Naive thymus-derived CD8-positive, alpha-beta T cell (primary cell): Measurements from ENCODE around the gene WBP11. TPM values are rescaled to one million over a fixed set of nuclear protein-coding genes. Genes with fewer than 3 reads are reported as not detected.

Experiments
- ATAC-seq, 2 donors: fragments of 150-1000 bp; cut with Tn5 transposase in 1 of 2; sonication (Bioruptor Pico), chemical (Tn5 transposase) in 1 of 2; 1 replicate in 1 of 2; 2 replicates in 1 of 2; pipeline ENCODE4 v1.10.0; 2021; ENCODE audit warnings: mild to moderate bottlenecking in 2 of 2, moderate library complexity in 2 of 2
- POLR2A ChIA-PET: fragments of 350-600 bp; sonication (Branson Sonifier 250); formaldehyde crosslinking; loops from one replicate; lab custom pipeline; 2021; ENCODE audit warnings: antibody characterized with exemption; lab: Charles Lee
- DNase-seq, 10 donors: peaks; one replicate each; pipeline versions ENCODE4 v3.0.0 to v3.0.0-alpha.2; 2020 to 2022
- H3K27ac Mint-ChIP-seq, 10 donors: one replicate each; pipeline ENCODE4 v1.8.0; 2020 to 2022; ENCODE audit warnings: mild to moderate bottlenecking in 10 of 10, mixed read lengths in 10 of 10, moderate library complexity in 4 of 10, inconsistent platforms in 1 of 10
- H3K27me3 Mint-ChIP-seq, 5 donors: one replicate each; pipeline ENCODE4 v1.8.0; 2021 to 2022; ENCODE audit warnings: mixed read lengths in 5 of 5
- H3K36me3 Mint-ChIP-seq, 3 donors: one replicate each; pipeline ENCODE4 v1.8.0; 2020 to 2022; ENCODE audit warnings: mixed read lengths in 3 of 3, mild to moderate bottlenecking in 2 of 3, inconsistent platforms in 1 of 3
- H3K4me1 Mint-ChIP-seq, 4 donors: one replicate each; pipeline ENCODE4 v1.8.0; 2021 to 2022; ENCODE audit warnings: mixed read lengths in 4 of 4
- H3K4me3 Mint-ChIP-seq, 10 donors: one replicate each; pipeline ENCODE4 v1.8.0; 2020 to 2022; ENCODE audit warnings: mild to moderate bottlenecking in 10 of 10, mixed read lengths in 10 of 10, moderate library complexity in 6 of 10, inconsistent platforms in 1 of 10
- H3K9me3 Mint-ChIP-seq, 9 donors: one replicate each; pipeline ENCODE4 v1.8.0; 2020 to 2022; ENCODE audit warnings: mixed read lengths in 9 of 9, mild to moderate bottlenecking in 3 of 9, inconsistent platforms in 1 of 9, moderate library complexity in 1 of 9
- polyA plus RNA-seq, 3 donors: library from polyadenylated mRNA; unstranded; fragments of 300-500 nt; fragmentation: Illumina TruSeq; gene quantifications; one replicate each; pipeline ENCODE4 v1.2.3, GENCODE V29; 2021
- total RNA-seq, 8 experiments: library from RNA in 2 of 8; stranded (reverse) in 2 of 8; gene quantifications; one replicate each; pipeline ENCODE4 v1.2.3 and lab custom pipeline; 2021 to 2026

WBP11 gene
- total and polyA plus RNA-seq, 5 experiments from 2014 or later: 59.5 to 106 (median 66.5) TPM

DNA sequence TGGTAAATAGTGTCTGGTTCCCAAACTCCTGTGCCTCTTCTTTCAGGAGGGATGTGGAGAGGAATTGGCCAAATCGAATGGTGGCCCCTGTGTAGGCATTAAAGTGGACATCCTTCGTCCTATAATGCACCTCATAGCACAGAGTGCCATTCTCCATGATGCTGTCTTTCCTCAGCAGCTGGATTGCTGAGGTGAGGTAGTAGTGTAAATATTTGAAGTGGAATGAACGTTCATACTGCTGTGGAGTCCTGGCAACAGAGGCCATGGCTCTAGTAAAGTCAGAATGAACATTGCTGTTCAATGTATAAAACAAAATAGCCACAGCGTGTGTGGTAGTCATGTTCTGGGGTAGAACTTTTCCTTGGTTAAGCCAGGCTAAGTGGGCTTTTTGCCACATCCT is 37.3 kb upstream of the WBP11 start:
- H3K27me3 Mint-ChIP-seq: peaks cover 10 to 26% (median 10%) of the 10 kb centered on the region in 5 donors
- H3K36me3 Mint-ChIP-seq: peaks cover 0 to 10% (median 0%) of the 10 kb centered on the region in 3 donors
- POLR2A ChIA-PET: no interaction called here
- H3K4me1 Mint-ChIP-seq: peaks cover 2 to 6% (median 3%) of the 10 kb centered on the region in 4 donors
- DNase-seq (no peak), ATAC-seq (no peak)
- H3K27ac Mint-ChIP-seq: no peak overlapping the region
- H3K9me3 Mint-ChIP-seq: no peaks in the 10 kb centered on the region
- no peak overlapping the region for H3K4me3 Mint-ChIP-seq

GRCh38 chr12:14839262-14839661 is 36.0 kb upstream of the WBP11 start:
- H3K36me3 Mint-ChIP-seq: peaks cover 0 to 10% (median 0%) of the 10 kb centered on the region in 3 donors
- H3K27ac Mint-ChIP-seq: no peak overlapping the region
- H3K27me3 Mint-ChIP-seq: peaks cover 10 to 33% (median 12%) of the 10 kb centered on the region in 5 donors
- no peak overlapping the region for H3K4me3 Mint-ChIP-seq
- POLR2A ChIA-PET: no interaction called here
- ATAC-seq (no peak), DNase-seq (no peak)
- H3K4me1 Mint-ChIP-seq: no peaks in the 10 kb centered on the region
- H3K9me3 Mint-ChIP-seq: no peaks in the 10 kb centered on the region

- H3K27me3 Mint-ChIP-seq: peaks cover 13 to 40% (median 18%) of the 10 kb centered on the region in 5 donors
- no peaks in the 10 kb centered on the region for H3K4me1 Mint-ChIP-seq
- POLR2A ChIA-PET: interaction anchor here (0.6 kb wide), 1 partner anchor 146 kb away, joined by 4 read pairs; no protein-coding TSS in a partner anchor
- ATAC-seq (no peak), DNase-seq (no peak)
- no peaks in the 10 kb centered on the region for H3K9me3 Mint-ChIP-seq
- peaks cover 0 to 10% (median 0%) of the 10 kb centered on the region in 3 donors for H3K36me3 Mint-ChIP-seq
- H3K4me3 Mint-ChIP-seq: no peak overlapping the region
- peak overlapping the region in 1 of 10 donors; percentile 9 for H3K27ac Mint-ChIP-seq
These were observed 33.3 kb upstream of the WBP11 start for GRCh38 chr12:14836336-14837210.

- H3K27ac Mint-ChIP-seq: no peak overlapping the region
- POLR2A ChIA-PET: interaction anchor here (1.1 kb wide), 1 partner anchor 125 kb away, joined by 3 read pairs; no protein-coding TSS in a partner anchor
- H3K4me3 Mint-ChIP-seq: no peak overlapping the region
- H3K4me1 Mint-ChIP-seq: no peaks in the 10 kb centered on the region
- no peak for ATAC-seq
- DNase-seq: no peak
- H3K36me3 Mint-ChIP-seq: peaks cover 0 to 10% (median 0%) of the 10 kb centered on the region in 3 donors
- H3K9me3 Mint-ChIP-seq: no peaks in the 10 kb centered on the region
- H3K27me3 Mint-ChIP-seq: peaks cover 10 to 41% (median 21%) of the 10 kb centered on the region in 5 donors
These were observed 31.2 kb upstream of the WBP11 start for GRCh38 chr12:14834509-14834908.

DNA sequence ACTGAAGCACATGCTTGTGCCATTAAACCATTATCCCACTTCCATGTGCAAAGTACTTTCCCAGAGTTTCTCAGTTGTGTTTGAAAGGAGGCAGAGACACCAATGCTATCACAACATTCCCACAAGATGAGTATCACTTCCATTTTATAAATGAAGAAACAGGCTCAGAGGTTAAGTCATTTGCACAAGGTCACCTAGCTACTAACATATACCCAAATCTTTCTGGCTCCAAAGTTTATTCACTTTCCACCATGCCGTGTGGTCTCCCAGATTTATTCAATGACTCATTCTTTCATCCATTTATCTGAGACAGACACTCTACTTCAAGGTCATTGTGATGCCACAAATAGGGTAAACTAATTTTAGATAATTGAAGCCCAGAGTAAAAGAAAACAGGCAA is 30.7 kb upstream of the WBP11 start:
- no peaks in the 10 kb centered on the region for H3K9me3 Mint-ChIP-seq
- no peak overlapping the region for H3K27ac Mint-ChIP-seq
- H3K4me3 Mint-ChIP-seq: no peak overlapping the region
- ATAC-seq (no peak), DNase-seq (no peak)
- POLR2A ChIA-PET: no interaction called here
- H3K4me1 Mint-ChIP-seq: no peaks in the 10 kb centered on the region
- peaks cover 4 to 35% (median 18%) of the 10 kb centered on the region in 5 donors for H3K27me3 Mint-ChIP-seq
- peaks cover 0 to 5% (median 0%) of the 10 kb centered on the region in 3 donors for H3K36me3 Mint-ChIP-seq

DNA sequence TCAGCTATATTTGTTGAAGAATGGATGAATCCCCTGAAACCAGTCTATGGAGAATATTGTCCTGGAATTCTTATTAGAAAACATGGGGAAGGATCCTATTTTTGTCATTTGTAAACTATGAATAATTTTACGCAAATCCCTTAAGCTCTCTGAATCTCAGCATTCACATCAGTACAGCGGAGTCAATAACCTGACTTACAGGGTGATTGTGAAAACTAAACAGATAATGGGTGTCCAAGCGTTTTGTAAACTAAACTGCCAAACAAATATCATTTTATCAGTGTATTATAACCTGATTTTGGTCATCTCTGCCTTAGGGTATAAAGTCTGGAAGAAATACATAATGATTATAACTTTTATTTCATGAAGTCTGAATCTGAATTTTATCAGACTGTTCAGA is 30.1 kb upstream of the WBP11 start:
- H3K27me3 Mint-ChIP-seq: peaks cover 4 to 31% (median 18%) of the 10 kb centered on the region in 5 donors

DNA sequence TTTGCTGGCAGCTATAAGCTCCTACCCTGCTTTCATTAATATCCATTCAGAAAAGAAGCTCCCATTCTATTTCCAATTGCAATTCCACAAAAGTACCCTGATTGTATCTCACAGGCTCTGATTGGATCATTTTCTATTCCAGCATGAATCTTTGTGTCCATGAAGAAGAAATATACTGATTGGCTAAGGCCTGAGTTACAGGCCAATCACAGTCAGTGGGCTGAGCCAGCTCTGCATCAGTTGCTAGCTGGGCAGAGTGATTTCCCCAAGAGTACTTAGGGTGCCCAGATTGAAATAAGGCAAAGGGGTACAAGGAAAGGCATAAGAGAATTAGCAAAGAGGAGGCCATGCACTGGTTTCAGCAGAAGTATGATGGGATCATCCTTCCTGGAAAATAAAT is 25.6 kb upstream of the WBP11 start:
- ATAC-seq (peak in 1 of 2 donors; percentile 64), DNase-seq (no peak)
- Mint-ChIP-seq H3K27ac (no peak overlapping the region), H3K9me3 (no peaks in the 10 kb centered on the region), H3K4me3 (no peak overlapping the region), H3K27me3 (peaks cover 2 to 10% (median 6%) of the 10 kb centered on the region in 5 donors), H3K4me1 (no peaks in the 10 kb centered on the region), H3K36me3 (peaks cover 0 to 5% (median 0%) of the 10 kb centered on the region in 3 donors)
- POLR2A ChIA-PET: no interaction called here

More for the DNA sequence above, 30.1 kb upstream of the WBP11 start:
- Mint-ChIP-seq H3K9me3 (no peaks in the 10 kb centered on the region), H3K4me3 (no peak overlapping the region), H3K4me1 (no peaks in the 10 kb centered on the region), H3K27ac (no peak overlapping the region), H3K36me3 (peaks cover 0 to 5% (median 0%) of the 10 kb centered on the region in 3 donors)
- POLR2A ChIA-PET: no interaction called here
- ATAC-seq: no peak
- DNase-seq: no peak

GRCh38 chr12:14827043-14827442 is 23.8 kb upstream of the WBP11 start:
- ATAC-seq (no peak), DNase-seq (no peak)
- POLR2A ChIA-PET: no interaction called here
- no peaks in the 10 kb centered on the region for H3K4me1 Mint-ChIP-seq
- peaks cover 0 to 6% (median 0%) of the 10 kb centered on the region in 5 donors for H3K27me3 Mint-ChIP-seq
- H3K9me3 Mint-ChIP-seq: no peaks in the 10 kb centered on the region
- no peak overlapping the region for H3K27ac Mint-ChIP-seq
- no peak overlapping the region for H3K4me3 Mint-ChIP-seq
- peaks cover 0 to 11% (median 5%) of the 10 kb centered on the region in 3 donors for H3K36me3 Mint-ChIP-seq

GRCh38 chr12:14826491-14826890 is 23.2 kb upstream of the WBP11 start:
- POLR2A ChIA-PET: no interaction called here
- no peaks in the 10 kb centered on the region for H3K4me1 Mint-ChIP-seq
- H3K4me3 Mint-ChIP-seq: no peak overlapping the region
- H3K36me3 Mint-ChIP-seq: peaks cover 0 to 11% (median 5%) of the 10 kb centered on the region in 3 donors
- H3K27ac Mint-ChIP-seq: no peak overlapping the region
- ATAC-seq (no peak), DNase-seq (no peak)
- no peaks in the 10 kb centered on the region for H3K9me3 Mint-ChIP-seq
- peaks cover 0 to 5% (median 0%) of the 10 kb centered on the region in 5 donors for H3K27me3 Mint-ChIP-seq

DNA sequence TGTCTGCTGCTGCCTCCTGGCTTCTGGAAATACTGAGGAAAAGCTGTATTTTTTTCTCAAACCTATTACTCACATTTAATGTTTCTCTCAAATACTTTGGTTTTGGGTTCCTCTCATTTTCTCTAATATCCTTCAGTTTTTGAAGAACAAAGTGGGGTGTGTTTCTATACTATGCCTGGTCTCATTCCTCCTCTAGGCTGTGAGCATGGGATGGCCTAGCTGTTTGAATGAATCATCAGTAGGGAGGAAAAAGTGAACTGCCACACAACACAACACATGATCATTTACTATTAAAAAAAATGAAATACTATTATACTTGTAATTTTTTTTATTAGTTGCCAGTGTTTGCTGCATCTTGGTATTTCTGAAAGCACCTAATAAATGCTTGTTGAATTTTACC is 22.0 kb upstream of the WBP11 start:
- Mint-ChIP-seq H3K27ac (no peak overlapping the region), H3K36me3 (peaks cover 0 to 9% (median 5%) of the 10 kb centered on the region in 3 donors), H3K9me3 (no peaks in the 10 kb centered on the region), H3K4me3 (no peak overlapping the region), H3K27me3 (peaks cover 0 to 3% (median 0%) of the 10 kb centered on the region in 5 donors), H3K4me1 (no peaks in the 10 kb centered on the region)
- DNase-seq (no peak), ATAC-seq (no peak)
- POLR2A ChIA-PET: no interaction called here

DNA sequence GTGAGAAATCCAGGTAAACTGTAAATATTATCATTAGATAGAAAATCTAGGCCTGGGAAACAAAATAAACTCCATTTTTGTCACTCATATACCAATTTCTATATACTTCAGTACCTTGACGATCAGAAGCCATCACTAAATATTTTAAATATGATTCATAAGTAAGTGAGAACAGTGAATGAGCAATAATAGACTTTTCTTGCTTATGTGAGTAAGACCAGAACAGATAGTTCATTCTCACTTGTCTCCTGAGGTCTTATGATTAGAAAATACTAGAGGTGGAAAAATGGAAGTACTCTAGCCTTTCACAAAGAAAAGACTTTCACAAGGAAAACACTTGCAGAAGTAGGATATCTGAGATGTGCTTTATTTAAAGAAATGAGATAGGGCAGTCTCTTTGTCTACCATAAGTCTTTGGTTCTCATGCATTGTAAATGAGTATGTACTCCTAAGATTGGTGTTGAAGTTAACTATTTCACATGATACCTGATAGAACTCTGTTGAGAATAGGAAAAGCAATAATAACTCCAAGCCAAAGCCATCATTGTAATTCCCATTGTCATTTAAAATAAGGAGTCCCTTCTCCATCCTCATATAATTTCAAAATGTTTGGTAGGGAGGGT is 20.8 kb upstream of the WBP11 start:
- no peak overlapping the region for H3K27ac Mint-ChIP-seq
- peaks cover 0 to 9% (median 5%) of the 10 kb centered on the region in 3 donors for H3K36me3 Mint-ChIP-seq
- ATAC-seq: no peak
- H3K27me3 Mint-ChIP-seq: peaks cover 0 to 6% (median 0%) of the 10 kb centered on the region in 5 donors
- H3K4me1 Mint-ChIP-seq: no peaks in the 10 kb centered on the region
- H3K4me3 Mint-ChIP-seq: no peak overlapping the region
- POLR2A ChIA-PET: interaction anchor here (0.6 kb wide), 1 partner anchor 11 kb away, joined by 3 read pairs; no protein-coding TSS in a partner anchor
- H3K9me3 Mint-ChIP-seq: no peaks in the 10 kb centered on the region
- no peak for DNase-seq

GRCh38 chr12:14814014-14814413 is 10.7 kb upstream of the WBP11 start, which contains the start of gene SMCO3:
SMCO3 (minus strand) TSS chr12:14814182; CDS start chr12:14806680, 7,502 bp downstream.
- POLR2A ChIA-PET: no interaction called here
- peaks cover 0 to 7% (median 0%) of the 10 kb centered on the region in 9 donors for H3K9me3 Mint-ChIP-seq
- no peak within 1 kb of the TSS for H3K4me3 Mint-ChIP-seq
- peaks cover 0 to 6% (median 0%) of the 10 kb centered on the region in 3 donors for H3K36me3 Mint-ChIP-seq
- no peak within 1 kb of the TSS for H3K27ac Mint-ChIP-seq
- H3K4me1 Mint-ChIP-seq: peaks cover 11 to 22% (median 15%) of the 10 kb centered on the region in 4 donors
- H3K27me3 Mint-ChIP-seq: peaks cover 0 to 6% (median 2%) of the 10 kb centered on the region in 5 donors
- DNase-seq: no peak
- ATAC-seq: no peak
